Skeletal muscle satellite cell (primary cell): Measurements from ENCODE around the gene WNT3A.

Source experiments
- H3K27me3 ChIP-seq: 2 replicates; pipeline ENCODE4 v1.7.0; 2013; ENCODE audit warnings: low read length; ENCODE audit not compliant: control insufficient read depth, insufficient read depth
- H3K36me3 ChIP-seq: 2 replicates; pipeline ENCODE4 v1.7.0; 2013; ENCODE audit warnings: mild to moderate bottlenecking, control low read depth, low read length; ENCODE audit not compliant: insufficient read depth
- H3K4me1 ChIP-seq: 2 replicates; pipeline ENCODE4 v1.7.0; 2013; ENCODE audit warnings: low read length; ENCODE audit not compliant: control insufficient read depth, insufficient read depth
- H3K4me2 ChIP-seq: 2 replicates; pipeline ENCODE4 v1.7.0; 2013; ENCODE audit warnings: mild to moderate bottlenecking, low read length
- H3K4me3 ChIP-seq: 2 replicates; pipeline ENCODE4 v1.7.0; 2013; ENCODE audit warnings: low read length
- H3K9ac ChIP-seq: 2 replicates; pipeline ENCODE4 v1.7.0; 2013; ENCODE audit warnings: mild to moderate bottlenecking, low read depth, low read length, moderate library complexity
- H3K9me3 ChIP-seq: replicated peaks from 2 replicates; pipeline ENCODE4 v1.7.0; 2013; ENCODE audit warnings: mild to moderate bottlenecking, control low read depth, low read length

The WNT3A gene

DNA sequence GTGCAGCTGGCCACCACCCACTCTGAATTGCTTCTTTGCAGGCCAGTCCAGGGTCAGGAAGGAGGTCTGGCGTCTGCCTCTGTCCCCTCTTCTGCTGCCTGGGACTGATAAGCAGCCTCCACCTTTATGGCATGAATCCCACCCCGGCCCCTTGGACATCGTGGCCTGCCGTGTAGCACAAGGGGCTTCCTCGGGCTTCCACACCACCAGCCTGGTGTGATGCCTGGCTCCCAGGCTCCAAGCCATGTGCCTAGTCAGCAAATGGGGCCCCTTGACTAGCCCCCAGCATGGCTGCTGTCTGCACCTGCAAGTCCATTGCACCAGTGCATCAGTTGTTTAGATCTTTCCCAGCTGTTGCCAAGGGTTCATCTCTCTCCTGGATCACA is 65.9 kb downstream of the WNT3A start:
- Histone ChIP-seq H3K9me3 (no peaks in the 10 kb centered on the region), H3K27me3 (peaks cover 15% of the 10 kb centered on the region), H3K4me2 (no peak overlapping the region), H3K36me3 (no peaks in the 10 kb centered on the region), H3K4me1 (no peaks in the 10 kb centered on the region), H3K9ac (no peak overlapping the region), H3K4me3 (no peak overlapping the region)

DNA sequence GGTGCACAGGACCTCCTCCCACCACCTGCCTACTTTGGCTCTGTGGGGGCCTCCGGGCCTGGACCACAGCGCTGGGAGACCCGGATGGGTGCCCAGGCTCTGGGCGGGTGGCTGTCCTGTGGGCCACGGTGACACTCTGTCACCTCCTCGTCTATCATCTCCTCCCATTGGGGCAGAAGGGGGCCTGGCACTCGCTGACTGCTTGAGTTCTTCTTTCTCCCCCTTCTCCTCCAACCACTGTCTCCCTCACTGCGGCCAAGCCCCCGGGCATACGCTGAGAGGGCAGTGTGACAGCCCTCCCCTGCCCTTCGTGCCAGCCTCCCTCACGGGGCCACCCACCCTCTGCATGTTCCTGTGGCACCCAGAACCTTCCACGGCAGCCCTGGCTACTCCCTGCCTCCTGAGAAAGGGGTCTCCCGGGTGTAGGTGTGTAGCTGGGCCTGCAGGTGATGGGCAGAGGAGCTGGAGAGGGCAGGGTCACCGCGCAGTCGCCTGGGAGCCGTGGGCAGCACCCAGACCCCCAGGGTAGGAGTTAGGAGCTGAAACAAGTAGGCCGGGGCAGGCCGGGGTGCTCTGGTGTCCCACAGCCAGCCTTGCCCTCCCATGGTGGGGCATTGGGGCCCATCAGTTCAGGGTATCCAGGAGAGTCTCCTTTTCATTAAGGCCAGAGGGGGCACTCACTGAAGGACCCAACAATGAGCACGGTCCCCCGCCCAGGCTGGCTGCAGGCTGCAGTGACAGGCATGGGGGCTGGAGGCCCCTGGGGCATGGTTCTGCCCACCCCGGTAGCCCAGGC is 66.5 kb downstream of the WNT3A start:
- no peaks in the 10 kb centered on the region for H3K36me3 ChIP-seq
- no peaks in the 10 kb centered on the region for H3K4me1 ChIP-seq
- H3K4me2 ChIP-seq = no peak overlapping the region
- H3K9ac ChIP-seq = no peak overlapping the region
- no peak overlapping the region for H3K4me3 ChIP-seq
- H3K27me3 ChIP-seq = peaks cover 15% of the 10 kb centered on the region
- no peaks in the 10 kb centered on the region for H3K9me3 ChIP-seq

DNA sequence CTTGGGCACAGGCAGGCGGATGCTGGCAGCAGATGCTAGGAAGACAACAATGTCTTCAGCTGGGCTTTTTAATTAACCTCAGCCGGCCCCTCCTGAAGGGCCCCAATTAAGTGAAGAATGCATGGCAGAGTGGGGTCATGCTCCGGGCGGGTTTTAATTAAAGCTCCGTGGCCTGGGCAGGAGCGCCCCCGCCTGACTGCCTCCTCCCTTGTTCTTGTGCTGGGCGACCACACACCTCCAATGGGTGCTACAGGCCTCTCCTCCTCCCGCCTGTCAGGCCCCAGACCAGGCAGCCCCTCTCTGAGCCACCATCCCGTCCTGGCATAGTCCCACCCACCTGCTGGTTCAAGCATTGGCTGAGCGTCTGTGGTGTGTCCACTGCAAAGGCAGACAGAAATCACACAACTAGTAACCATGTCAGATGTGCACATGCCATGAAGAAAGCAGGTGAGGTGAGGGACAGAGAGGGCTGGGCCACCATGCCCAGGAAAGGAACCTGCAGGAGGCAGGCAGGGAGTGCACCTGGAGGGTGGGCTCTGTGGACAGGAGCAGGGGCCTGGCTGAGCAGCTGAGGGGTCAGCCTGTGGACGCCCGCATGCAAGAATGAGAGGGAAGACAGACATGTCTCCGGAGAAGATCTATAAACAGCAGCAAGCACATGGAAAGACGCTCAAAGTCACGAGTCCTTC is 67.2 kb downstream of the WNT3A start:
- H3K9me3 ChIP-seq = no peaks in the 10 kb centered on the region
- no peak overlapping the region for H3K4me2 ChIP-seq
- H3K4me3 ChIP-seq = no peak overlapping the region
- no peaks in the 10 kb centered on the region for H3K4me1 ChIP-seq
- peaks cover 15% of the 10 kb centered on the region for H3K27me3 ChIP-seq
- no peak overlapping the region for H3K9ac ChIP-seq
- no peaks in the 10 kb centered on the region for H3K36me3 ChIP-seq

DNA sequence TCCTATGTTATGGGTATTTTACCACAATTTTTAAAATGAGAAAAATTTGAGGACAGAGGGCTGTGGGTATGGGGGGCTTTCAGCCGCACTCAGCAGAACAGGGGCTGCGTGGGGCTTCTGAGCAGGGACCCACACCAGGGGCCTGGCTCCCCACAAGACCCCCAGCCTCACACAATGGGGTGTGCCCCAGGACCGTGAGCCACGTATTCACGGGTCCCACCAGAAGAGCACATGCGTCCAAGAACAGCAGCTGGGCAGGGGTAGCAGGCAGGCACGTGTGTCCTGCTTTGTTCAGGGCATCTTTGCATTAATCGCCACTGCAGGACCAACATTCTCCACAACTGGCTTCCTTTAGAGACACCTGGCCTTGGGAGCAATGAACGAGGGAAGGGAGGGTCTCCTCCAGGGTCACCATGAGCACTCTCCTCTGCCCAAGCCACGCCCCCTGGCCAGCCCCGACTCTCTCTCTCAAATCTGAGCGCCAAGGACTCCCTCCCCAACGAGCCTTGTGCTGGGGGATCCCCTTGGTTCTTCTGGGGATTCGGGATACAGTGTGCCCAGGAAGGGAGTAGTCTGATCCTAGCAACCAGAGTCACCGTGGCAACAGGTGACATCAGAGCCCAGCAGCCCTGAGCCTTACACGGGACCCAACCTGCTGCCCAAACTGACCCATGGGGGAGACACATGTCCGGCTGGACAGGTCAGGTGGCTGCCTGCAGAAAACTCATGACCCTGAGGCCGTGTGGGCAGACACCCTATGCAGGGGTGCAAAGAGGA is 68.3 kb downstream of the WNT3A start:
- H3K9ac ChIP-seq = no peak overlapping the region
- H3K9me3 ChIP-seq = no peaks in the 10 kb centered on the region
- H3K4me2 ChIP-seq = no peak overlapping the region
- no peak overlapping the region for H3K4me3 ChIP-seq
- H3K36me3 ChIP-seq = no peaks in the 10 kb centered on the region
- H3K4me1 ChIP-seq = no peaks in the 10 kb centered on the region
- peaks cover 15% of the 10 kb centered on the region for H3K27me3 ChIP-seq

DNA sequence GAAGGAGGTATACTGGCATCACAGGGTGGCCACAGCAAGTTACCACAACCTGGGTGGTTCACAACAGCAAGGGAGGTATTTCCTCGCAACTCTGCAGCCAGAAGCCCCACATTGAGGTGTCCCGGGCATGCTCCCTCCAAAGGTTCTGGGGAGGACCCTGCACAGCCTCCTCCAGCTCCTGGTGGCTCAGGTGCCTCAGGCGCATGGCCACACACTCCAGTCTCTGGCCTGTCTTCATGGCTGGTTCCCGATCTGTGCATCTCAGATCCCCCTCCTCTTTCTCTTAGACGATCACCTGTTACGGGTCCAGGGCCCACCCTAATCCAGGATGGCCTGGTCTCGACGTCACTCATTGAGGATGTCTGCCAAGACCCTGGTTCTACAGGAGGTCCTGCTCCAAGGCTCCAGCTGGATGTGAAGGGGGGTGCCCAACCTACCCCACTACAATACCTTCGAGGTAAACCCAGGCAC is 69.0 kb downstream of the WNT3A start:
- Histone ChIP-seq H3K4me1 (no peaks in the 10 kb centered on the region), H3K9me3 (no peaks in the 10 kb centered on the region), H3K27me3 (peaks cover 15% of the 10 kb centered on the region), H3K36me3 (no peaks in the 10 kb centered on the region), H3K4me3 (no peak overlapping the region), H3K4me2 (no peak overlapping the region), H3K9ac (no peak overlapping the region)

GRCh38 chr1:228076796-228077430 is 70.1 kb downstream of the WNT3A start:
- H3K4me2 ChIP-seq = no peak overlapping the region
- no peaks in the 10 kb centered on the region for H3K9me3 ChIP-seq
- H3K36me3 ChIP-seq = no peaks in the 10 kb centered on the region
- no peak overlapping the region for H3K9ac ChIP-seq
- H3K27me3 ChIP-seq = peaks cover 12% of the 10 kb centered on the region
- no peak overlapping the region for H3K4me3 ChIP-seq
- H3K4me1 ChIP-seq = peaks cover 7% of the 10 kb centered on the region

DNA sequence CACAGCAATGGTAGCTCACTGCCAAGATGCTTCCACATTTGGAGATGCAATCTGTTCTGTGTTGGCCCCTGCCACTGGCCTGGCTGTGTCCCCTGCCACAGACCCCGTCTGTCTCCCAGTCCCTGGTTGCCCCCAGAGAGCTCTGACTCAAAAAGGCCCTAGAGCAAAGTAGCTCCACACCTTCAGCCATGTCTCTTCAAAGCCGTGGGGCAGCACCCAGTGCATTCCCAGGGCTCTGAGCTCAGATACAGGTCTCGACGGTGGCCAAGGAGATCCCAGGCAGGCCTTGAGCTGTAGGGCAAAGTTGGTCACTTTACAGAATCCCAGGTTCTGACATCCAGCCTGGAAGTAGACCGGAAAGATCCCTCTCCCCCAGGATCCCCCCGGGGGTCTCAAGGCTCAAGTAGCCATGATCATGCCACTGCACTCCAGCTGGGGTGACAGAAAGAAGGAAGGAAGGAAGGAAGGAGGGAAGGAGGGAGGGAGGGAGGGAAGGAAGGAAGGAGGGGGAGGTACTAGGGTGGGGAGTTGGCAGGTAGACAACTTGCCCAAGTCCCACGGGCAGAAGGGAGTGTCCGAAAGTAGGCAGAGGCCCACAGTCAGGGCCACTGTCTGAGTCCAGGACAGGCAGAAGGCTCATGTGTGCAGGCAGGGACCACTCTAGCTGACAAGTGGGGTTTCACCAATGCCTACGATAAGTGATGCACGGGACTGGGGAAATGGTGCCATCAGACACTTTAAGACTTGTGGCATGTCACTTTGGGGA is 71.0 kb downstream of the WNT3A start:
- Histone ChIP-seq H3K9ac (no peak overlapping the region), H3K4me2 (no peak overlapping the region), H3K4me3 (no peak overlapping the region)

GRCh38 chr1:228079013-228079412 is 72.2 kb downstream of the WNT3A start:
- H3K4me2 ChIP-seq = no peak overlapping the region
- no peaks in the 10 kb centered on the region for H3K9me3 ChIP-seq
- peaks cover 7% of the 10 kb centered on the region for H3K4me1 ChIP-seq
- H3K27me3 ChIP-seq = peaks cover 11% of the 10 kb centered on the region
- no peak overlapping the region for H3K4me3 ChIP-seq
- peaks cover 11% of the 10 kb centered on the region for H3K36me3 ChIP-seq
- no peak overlapping the region for H3K9ac ChIP-seq

More for the DNA sequence above, 71.0 kb downstream of the WNT3A start:
- Histone ChIP-seq H3K36me3 (no peaks in the 10 kb centered on the region), H3K4me1 (peaks cover 7% of the 10 kb centered on the region), H3K9me3 (no peaks in the 10 kb centered on the region), H3K27me3 (peaks cover 12% of the 10 kb centered on the region)

DNA sequence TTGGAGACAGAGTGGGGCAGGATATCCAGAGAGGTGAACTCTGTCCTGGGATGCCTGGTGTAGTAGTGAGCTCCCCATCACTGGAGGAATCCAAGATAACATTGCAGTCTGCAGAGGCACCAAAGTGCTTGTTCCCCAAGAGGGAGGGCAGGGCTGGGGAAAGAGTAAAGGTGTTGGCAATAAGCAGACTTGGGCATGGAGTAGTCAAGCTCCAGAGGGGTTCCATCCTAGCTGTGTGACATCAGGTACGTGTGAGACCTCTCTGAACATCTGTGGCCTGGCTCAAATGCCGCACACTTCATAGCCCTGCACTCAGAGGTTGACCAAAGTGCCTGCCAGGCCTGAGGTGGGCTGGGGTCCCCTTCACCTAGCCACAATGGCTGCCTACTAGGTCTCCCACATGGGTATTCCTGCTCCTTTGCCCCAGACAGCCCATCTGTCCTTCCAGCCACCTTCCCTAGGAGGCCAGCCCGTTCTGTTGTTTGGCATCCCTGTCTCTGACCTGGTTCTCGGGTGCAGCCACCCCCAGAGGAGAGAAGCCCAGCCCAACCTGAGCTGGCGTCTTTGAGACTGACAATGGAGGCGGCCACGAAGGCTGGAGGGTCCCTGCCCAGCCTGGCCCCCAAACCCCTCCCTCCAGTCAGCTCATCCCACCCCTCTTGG is 72.9 kb downstream of the WNT3A start:
- H3K4me2 ChIP-seq = no peak overlapping the region
- H3K4me3 ChIP-seq = no peak overlapping the region
- no peak overlapping the region for H3K9ac ChIP-seq
- peaks cover 12% of the 10 kb centered on the region for H3K36me3 ChIP-seq
- no peaks in the 10 kb centered on the region for H3K9me3 ChIP-seq
- peaks cover 10% of the 10 kb centered on the region for H3K4me1 ChIP-seq
- peaks cover 10% of the 10 kb centered on the region for H3K27me3 ChIP-seq

DNA sequence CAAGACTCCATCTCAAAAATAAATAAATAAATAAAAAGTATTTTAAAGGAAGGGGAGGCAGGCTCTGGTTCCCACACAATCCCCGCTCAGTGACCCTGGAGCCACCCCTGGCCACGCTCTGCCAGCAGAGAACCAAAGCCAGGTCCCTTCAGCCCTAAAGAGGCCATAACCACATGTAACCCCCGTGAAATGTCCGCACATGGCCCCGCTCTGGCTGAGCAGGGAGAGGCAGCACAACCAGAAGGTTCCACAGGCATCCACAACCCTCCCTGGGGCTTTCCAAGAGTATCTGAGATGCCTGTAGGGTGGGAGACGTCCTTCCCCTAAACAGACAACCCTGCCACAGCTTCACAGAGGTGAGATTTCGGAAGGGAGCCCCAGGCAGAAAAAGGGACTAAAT is 74.3 kb downstream of the WNT3A start:
- Histone ChIP-seq H3K4me1 (peaks cover 24% of the 10 kb centered on the region), H3K4me3 (peak overlapping the region; percentile 97), H3K9me3 (no peaks in the 10 kb centered on the region), H3K36me3 (peaks cover 21% of the 10 kb centered on the region), H3K9ac (peak overlapping the region; percentile 100), H3K27me3 (no peaks in the 10 kb centered on the region), H3K4me2 (peak overlapping the region; percentile 87)
